ENCODE measurements around the gene CEL.
"Not testable (repeated sequence)": the region's sequence is repeated elsewhere in the genome, so short reads cannot be mapped to it uniquely, and the experiment has no call there.

Gene CEL

GRCh38 chr9:133058550-133059320 lies 3.0 kb upstream of the CEL start:
- Histone ChIP-seq H3K9ac (ENCODE audit: insufficient read length, low read depth) (no peak overlapping the region), H3K4me3 (ENCODE audit: insufficient read length, low read depth) (no peak overlapping the region), H3K4me1 (ENCODE audit: insufficient read depth, insufficient read length) (peaks cover 29% of the 10 kb centered on the region), H3K27me3 (ENCODE audit: insufficient read depth, insufficient read length) (no peaks in the 10 kb centered on the region), H3K9me3 (ENCODE audit: insufficient read depth, low read length) (no peaks in the 10 kb centered on the region), H3K36me3 (ENCODE audit: insufficient read depth, insufficient read length, low read length) (peaks cover 65% of the 10 kb centered on the region)
- DNase-seq (ENCODE audit: low read depth, low spot score): no peak
- TF ChIP-seq YY1 (IDR thresholded peaks at IDR 0.05; ENCODE audit: insufficient read depth, insufficient read length) (no peak), ZNF274 (IDR thresholded peaks at IDR 0.05; ENCODE audit: low read depth, low read length) (no peak), SUZ12 (IDR thresholded peaks at IDR 0.05; ENCODE audit: extremely low read depth, insufficient read depth, insufficient read length) (no peak)

- DNase-seq (ENCODE audit: low read depth, low spot score): no peak
- H3K9ac ChIP-seq (ENCODE audit: insufficient read length, low read depth): no peak overlapping the region
Observed at GRCh38 chr9:133059623-133060022, 2.2 kb upstream of the CEL start.

GRCh38 chr9:133060417-133060841 lies 1.4 kb upstream of the CEL start:
- H3K4me1 ChIP-seq (ENCODE audit: insufficient read depth, insufficient read length): peaks cover 31% of the 10 kb centered on the region
- no peaks in the 10 kb centered on the region for H3K9me3 ChIP-seq (ENCODE audit: insufficient read depth, low read length)
- H3K36me3 ChIP-seq (ENCODE audit: insufficient read depth, insufficient read length, low read length): peaks cover 63% of the 10 kb centered on the region
- H3K4me3 ChIP-seq (ENCODE audit: insufficient read length, low read depth): no peak overlapping the region
- no peaks in the 10 kb centered on the region for H3K27me3 ChIP-seq (ENCODE audit: insufficient read depth, insufficient read length)
- no peak for DNase-seq (ENCODE audit: low read depth, low spot score)
- TF ChIP-seq YY1 (IDR thresholded peaks at IDR 0.05; ENCODE audit: insufficient read depth, insufficient read length): no peak
- no peak for TF ChIP-seq SUZ12 (IDR thresholded peaks at IDR 0.05; ENCODE audit: extremely low read depth, insufficient read depth, insufficient read length)
- TF ChIP-seq ZNF274 (IDR thresholded peaks at IDR 0.05; ENCODE audit: low read depth, low read length): no peak
- no peak overlapping the region for H3K9ac ChIP-seq (ENCODE audit: insufficient read length, low read depth)

More at GRCh38 chr9:133059623-133060022, 2.2 kb upstream of the CEL start:
- Histone ChIP-seq H3K36me3 (ENCODE audit: insufficient read depth, insufficient read length, low read length) (peaks cover 64% of the 10 kb centered on the region), H3K4me1 (ENCODE audit: insufficient read depth, insufficient read length) (peaks cover 31% of the 10 kb centered on the region), H3K9me3 (ENCODE audit: insufficient read depth, low read length) (no peaks in the 10 kb centered on the region), H3K27me3 (ENCODE audit: insufficient read depth, insufficient read length) (no peaks in the 10 kb centered on the region), H3K4me3 (ENCODE audit: insufficient read length, low read depth) (no peak overlapping the region)
- no peak for TF ChIP-seq YY1 (IDR thresholded peaks at IDR 0.05; ENCODE audit: insufficient read depth, insufficient read length)

- Histone ChIP-seq H3K4me1 (ENCODE audit: insufficient read depth, insufficient read length) (peaks cover 31% of the 10 kb centered on the region), H3K36me3 (ENCODE audit: insufficient read depth, insufficient read length, low read length) (peaks cover 61% of the 10 kb centered on the region)
- not testable (repeated sequence) for H3K9ac ChIP-seq (ENCODE audit: insufficient read length, low read depth); H3K9me3 ChIP-seq (ENCODE audit: insufficient read depth, low read length); H3K27me3 ChIP-seq (ENCODE audit: insufficient read depth, insufficient read length); H3K4me3 ChIP-seq (ENCODE audit: insufficient read length, low read depth); DNase-seq (ENCODE audit: low read depth, low spot score)
Observed at GRCh38 chr9:133061019-133061763, 590 bp upstream of the CEL start.

GRCh38 chr9:133062569-133062968 lies 788 bp downstream of the CEL start:
- not testable (repeated sequence) for H3K9ac ChIP-seq (ENCODE audit: insufficient read length, low read depth); DNase-seq (ENCODE audit: low read depth, low spot score); H3K4me3 ChIP-seq (ENCODE audit: insufficient read length, low read depth); H3K9me3 ChIP-seq (ENCODE audit: insufficient read depth, low read length); H3K27me3 ChIP-seq (ENCODE audit: insufficient read depth, insufficient read length)
- peaks cover 55% of the 10 kb centered on the region for H3K36me3 ChIP-seq (ENCODE audit: insufficient read depth, insufficient read length, low read length)
- H3K4me1 ChIP-seq (ENCODE audit: insufficient read depth, insufficient read length): peaks cover 34% of the 10 kb centered on the region

- peaks cover 52% of the 10 kb centered on the region for H3K36me3 ChIP-seq (ENCODE audit: insufficient read depth, insufficient read length, low read length)
- H3K4me1 ChIP-seq (ENCODE audit: insufficient read depth, insufficient read length): peaks cover 32% of the 10 kb centered on the region
- no peaks in the 10 kb centered on the region for H3K9me3 ChIP-seq (ENCODE audit: insufficient read depth, low read length)
- no peaks in the 10 kb centered on the region for H3K27me3 ChIP-seq (ENCODE audit: insufficient read depth, insufficient read length)
- DNase-seq (ENCODE audit: low read depth, low spot score): no peak
- no peak overlapping the region for H3K9ac ChIP-seq (ENCODE audit: insufficient read length, low read depth)
- TF ChIP-seq SUZ12 (IDR thresholded peaks at IDR 0.05; ENCODE audit: extremely low read depth, insufficient read depth, insufficient read length) (no peak), ZNF274 (IDR thresholded peaks at IDR 0.05; ENCODE audit: low read depth, low read length) (no peak), YY1 (IDR thresholded peaks at IDR 0.05; ENCODE audit: insufficient read depth, insufficient read length) (no peak)
- no peak overlapping the region for H3K4me3 ChIP-seq (ENCODE audit: insufficient read length, low read depth)
Observed at GRCh38 chr9:133063159-133063499, 1.3 kb downstream of the CEL start.

GRCh38 chr9:133063500-133064231 lies 1.9 kb downstream of the CEL start:
- Histone ChIP-seq H3K36me3 (ENCODE audit: insufficient read depth, insufficient read length, low read length) (peaks cover 47% of the 10 kb centered on the region), H3K4me3 (ENCODE audit: insufficient read length, low read depth) (no peak overlapping the region), H3K9me3 (ENCODE audit: insufficient read depth, low read length) (no peaks in the 10 kb centered on the region), H3K4me1 (ENCODE audit: insufficient read depth, insufficient read length) (peaks cover 27% of the 10 kb centered on the region), H3K9ac (ENCODE audit: insufficient read length, low read depth) (no peak overlapping the region), H3K27me3 (ENCODE audit: insufficient read depth, insufficient read length) (no peaks in the 10 kb centered on the region)
- DNase-seq (ENCODE audit: low read depth, low spot score): no peak
- no peak for TF ChIP-seq SUZ12 (IDR thresholded peaks at IDR 0.05; ENCODE audit: extremely low read depth, insufficient read depth, insufficient read length)
- no peak for TF ChIP-seq YY1 (IDR thresholded peaks at IDR 0.05; ENCODE audit: insufficient read depth, insufficient read length)
- no peak for TF ChIP-seq ZNF274 (IDR thresholded peaks at IDR 0.05; ENCODE audit: low read depth, low read length)
